Prostate gland (tissue), 2 donors: ENCODE results near the gene CKAP5.

Experiments
- CTCF ChIP-seq, 4 experiments: fragments of 200-600 bp in 2 of 4; fragments of 450-650 bp in 2 of 4; sonication (generic) in 2 of 4; IDR thresholded peaks; 1 replicate in 3 of 4; 2 replicates in 1 of 4; pipeline ENCODE4 v1.5.1; 2016 to 2019; ENCODE audit warnings: antibody characterized with exemption in 4 of 4, mild to moderate bottlenecking in 2 of 4, moderate library complexity in 2 of 4
- POLR2A ChIP-seq: fragments of 450-650 bp; IDR thresholded peaks from one replicate; pipeline ENCODE4 v1.6.1; 2016; ENCODE audit warnings: antibody characterized with exemption, mild to moderate bottlenecking

DNA sequence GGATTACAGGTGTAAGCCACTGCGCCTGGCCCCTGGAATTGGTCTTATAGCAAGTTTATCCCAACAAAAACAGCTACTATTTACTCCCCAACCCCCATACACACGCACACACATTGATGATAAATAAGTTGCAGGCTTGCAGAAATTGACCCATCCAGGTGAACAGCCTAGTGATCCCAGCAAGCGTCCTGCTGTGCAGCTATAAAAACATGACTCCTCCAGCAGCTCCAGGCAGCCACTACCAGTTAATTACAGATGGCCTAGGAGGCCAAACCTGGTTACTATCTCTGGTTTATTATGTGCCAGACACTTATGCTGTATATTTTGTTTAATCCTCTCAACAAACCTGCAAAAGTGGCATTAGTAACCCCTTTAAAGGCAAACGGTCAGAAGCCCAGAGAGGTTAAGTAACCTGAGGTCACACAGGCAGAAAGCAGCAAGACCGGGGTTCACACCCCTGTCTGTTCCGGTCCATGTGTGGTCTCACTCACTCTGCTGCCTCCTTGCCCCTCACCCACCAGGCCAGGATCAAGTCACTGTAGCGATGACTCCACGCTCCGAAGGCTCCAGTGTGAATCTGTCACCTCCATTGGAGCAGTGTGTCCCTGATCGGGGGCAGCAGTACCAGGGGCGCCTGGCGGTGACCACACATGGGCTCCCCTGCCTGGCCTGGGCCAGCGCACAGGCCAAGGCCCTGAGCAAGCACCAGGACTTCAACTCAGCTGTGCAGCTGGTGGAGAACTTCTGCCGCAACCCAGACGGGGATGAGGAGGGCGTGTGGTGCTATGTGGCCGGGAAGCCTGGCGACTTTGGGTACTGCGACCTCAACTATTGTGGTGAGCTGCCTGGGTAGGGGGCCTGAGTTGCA lies 120.5 kb downstream of the CKAP5 start:
- TF ChIP-seq POLR2A (no peak), CTCF (IDR thresholded peaks at IDR 0.05) (no peak)
